BE2C (cell line): ENCODE data around the gene ZMAT5.

Experiments
- DNase-seq: peaks from one replicate; pipeline ENCODE4 v3.0.0-alpha.2; 2020
- H3K27me3 ChIP-seq: fragments of 250-450 bp; sonication (Bioruptor Pico); 2 replicates; pipeline ENCODE4 v1.5.1; 2020; ENCODE audit warnings: mild to moderate bottlenecking
- H3K36me3 ChIP-seq: fragments of 250-450 bp; sonication (Bioruptor Pico); 2 replicates; pipeline ENCODE4 v1.5.1; 2020; ENCODE audit warnings: mild to moderate bottlenecking
- H3K4me1 ChIP-seq: fragments of 250-450 bp; sonication (Bioruptor Pico); 2 replicates; pipeline ENCODE4 v1.5.1; 2020
- H3K4me3 ChIP-seq: 2 replicates; pipeline ENCODE4 v1.5.1; 2011; ENCODE audit warnings: low read depth, low read length
- H3K9me3 ChIP-seq: fragments of 250-450 bp; sonication (Bioruptor Pico); 2 replicates; pipeline ENCODE4 v1.5.1; 2020
- TF ChIP-seq, protein P1 (sequence below): IDR thresholded peaks from 2 replicates; pipeline ENCODE4 v1.5.1; 2012; ENCODE audit warnings: mild to moderate bottlenecking, low read depth, low read length

ZMAT5 gene

GRCh38 chr22:29813126-29813525, 46.3 kb upstream of the ZMAT5 start:
- no peaks in the 10 kb centered on the region for H3K9me3 ChIP-seq
- H3K4me3 ChIP-seq, result no peak overlapping the region
- H3K4me1 ChIP-seq, result peaks cover 14% of the 10 kb centered on the region
- DNase-seq, result no peak
- peaks cover 58% of the 10 kb centered on the region for H3K36me3 ChIP-seq
- TF ChIP-seq, protein P1, sequence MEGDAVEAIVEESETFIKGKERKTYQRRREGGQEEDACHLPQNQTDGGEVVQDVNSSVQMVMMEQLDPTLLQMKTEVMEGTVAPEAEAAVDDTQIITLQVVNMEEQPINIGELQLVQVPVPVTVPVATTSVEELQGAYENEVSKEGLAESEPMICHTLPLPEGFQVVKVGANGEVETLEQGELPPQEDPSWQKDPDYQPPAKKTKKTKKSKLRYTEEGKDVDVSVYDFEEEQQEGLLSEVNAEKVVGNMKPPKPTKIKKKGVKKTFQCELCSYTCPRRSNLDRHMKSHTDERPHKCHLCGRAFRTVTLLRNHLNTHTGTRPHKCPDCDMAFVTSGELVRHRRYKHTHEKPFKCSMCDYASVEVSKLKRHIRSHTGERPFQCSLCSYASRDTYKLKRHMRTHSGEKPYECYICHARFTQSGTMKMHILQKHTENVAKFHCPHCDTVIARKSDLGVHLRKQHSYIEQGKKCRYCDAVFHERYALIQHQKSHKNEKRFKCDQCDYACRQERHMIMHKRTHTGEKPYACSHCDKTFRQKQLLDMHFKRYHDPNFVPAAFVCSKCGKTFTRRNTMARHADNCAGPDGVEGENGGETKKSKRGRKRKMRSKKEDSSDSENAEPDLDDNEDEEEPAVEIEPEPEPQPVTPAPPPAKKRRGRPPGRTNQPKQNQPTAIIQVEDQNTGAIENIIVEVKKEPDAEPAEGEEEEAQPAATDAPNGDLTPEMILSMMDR, result no peak
- H3K27me3 ChIP-seq, result no peaks in the 10 kb centered on the region; the same call in 1 of the 2 replicates

GRCh38 chr22:29811377-29811776, 44.6 kb upstream of the ZMAT5 start:
- Histone ChIP-seq H3K4me3 (no peak overlapping the region), H3K4me1 (peaks cover 12% of the 10 kb centered on the region), H3K27me3 (no peaks in the 10 kb centered on the region; the same call in 1 of the 2 replicates), H3K9me3 (no peaks in the 10 kb centered on the region), H3K36me3 (peaks cover 72% of the 10 kb centered on the region)
- DNase-seq, result no peak
- TF ChIP-seq, protein P1, result no peak

DNA sequence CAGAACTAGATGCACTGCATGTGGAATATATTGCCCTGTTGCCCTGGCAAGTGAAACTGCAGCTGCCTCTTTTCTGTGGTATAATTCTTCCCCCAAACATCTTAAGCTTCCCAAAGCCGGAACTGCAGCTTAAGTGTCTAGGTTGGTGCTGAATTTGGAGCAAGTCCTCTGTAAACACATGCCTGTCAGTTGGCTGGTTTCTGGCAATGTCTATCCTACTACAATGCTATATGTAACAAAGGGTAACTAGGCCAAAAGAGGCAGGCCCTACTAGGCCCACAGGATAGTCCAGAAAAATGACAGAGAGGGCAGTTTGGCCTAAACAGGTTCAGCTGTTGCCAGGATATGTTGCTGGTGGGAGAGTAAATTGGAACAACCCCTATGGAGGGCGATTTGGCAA, 43.4 kb upstream of the ZMAT5 start:
- peaks cover 80% of the 10 kb centered on the region for H3K36me3 ChIP-seq
- TF ChIP-seq, protein P1, result no peak

DNA sequence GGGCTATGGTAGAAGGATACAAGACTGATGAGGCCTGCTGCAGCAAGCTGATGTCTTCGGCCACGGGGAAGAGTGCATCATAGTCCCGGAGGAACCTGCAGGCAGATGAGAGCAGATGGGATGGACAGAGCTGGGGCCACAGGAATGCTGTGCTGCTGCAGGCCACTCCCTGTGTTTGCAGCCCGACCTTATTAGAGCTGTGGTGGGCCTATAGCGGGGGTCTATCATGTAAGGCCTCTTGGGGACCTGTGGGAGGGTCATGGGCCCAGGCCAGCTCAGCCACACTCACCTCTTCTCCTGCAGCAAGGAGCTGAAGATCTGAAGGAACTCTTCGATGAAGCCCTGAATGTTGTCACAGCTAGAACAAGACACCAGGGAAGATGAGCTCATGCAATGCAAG, 39.4 kb upstream of the ZMAT5 start:
- H3K4me1 ChIP-seq, result no peaks in the 10 kb centered on the region
- H3K9me3 ChIP-seq, result no peaks in the 10 kb centered on the region
- H3K36me3 ChIP-seq, result peaks cover 71% of the 10 kb centered on the region
- H3K4me3 ChIP-seq, result no peak overlapping the region
- DNase-seq, result no peak
- no peaks in the 10 kb centered on the region; the same call in 1 of the 2 replicates for H3K27me3 ChIP-seq
- TF ChIP-seq, protein P1, result no peak

More for the DNA sequence above, 43.4 kb upstream of the ZMAT5 start:
- DNase-seq, result no peak
- Histone ChIP-seq H3K4me1 (peaks cover under 1% of the 10 kb centered on the region; the same call in 1 of the 2 replicates), H3K9me3 (no peaks in the 10 kb centered on the region), H3K4me3 (no peak overlapping the region), H3K27me3 (no peaks in the 10 kb centered on the region; the same call in 1 of the 2 replicates)

- DNase-seq, result no peak
- Histone ChIP-seq H3K4me1 (no peaks in the 10 kb centered on the region), H3K36me3 (peaks cover 71% of the 10 kb centered on the region), H3K4me3 (no peak overlapping the region), H3K27me3 (no peaks in the 10 kb centered on the region), H3K9me3 (no peaks in the 10 kb centered on the region)
- TF ChIP-seq, protein P1, result no peak
These were observed 38.2 kb upstream of the ZMAT5 start for GRCh38 chr22:29804985-29805384.

- TF ChIP-seq, protein P1, result no peak
- H3K36me3 ChIP-seq, result peaks cover 78% of the 10 kb centered on the region
- H3K4me3 ChIP-seq, result no peak overlapping the region
- no peak for DNase-seq
- H3K27me3 ChIP-seq, result no peaks in the 10 kb centered on the region
- no peaks in the 10 kb centered on the region for H3K9me3 ChIP-seq
- peaks cover 16% of the 10 kb centered on the region for H3K4me1 ChIP-seq
These were observed 36.4 kb upstream of the ZMAT5 start for GRCh38 chr22:29803190-29803589.
